GM18505 (cell line): Measurements from ENCODE around the gene DLGAP1.
A peak's percentile ranks its signal among the peaks of the same experiment; 100 is the strongest.
"Not testable (repeated sequence)": the region's sequence is repeated elsewhere in the genome, so short reads cannot be mapped to it uniquely, and the experiment has no call there.

Source experiments
- ATAC-seq: cut with Tn5 transposase; IDR thresholded peaks from one replicate; pipeline ENCODE4 v1.9.1; 2021; ENCODE audit not compliant: unreplicated experiment
- POLR2A ChIP-seq: IDR thresholded peaks from 4 replicates; pipeline ENCODE4 v1.6.1; 2011; ENCODE audit warnings: borderline replicate concordance; ENCODE audit not compliant: insufficient read depth, insufficient read length; ENCODE audit errors: extremely low read depth

The DLGAP1 gene

DNA sequence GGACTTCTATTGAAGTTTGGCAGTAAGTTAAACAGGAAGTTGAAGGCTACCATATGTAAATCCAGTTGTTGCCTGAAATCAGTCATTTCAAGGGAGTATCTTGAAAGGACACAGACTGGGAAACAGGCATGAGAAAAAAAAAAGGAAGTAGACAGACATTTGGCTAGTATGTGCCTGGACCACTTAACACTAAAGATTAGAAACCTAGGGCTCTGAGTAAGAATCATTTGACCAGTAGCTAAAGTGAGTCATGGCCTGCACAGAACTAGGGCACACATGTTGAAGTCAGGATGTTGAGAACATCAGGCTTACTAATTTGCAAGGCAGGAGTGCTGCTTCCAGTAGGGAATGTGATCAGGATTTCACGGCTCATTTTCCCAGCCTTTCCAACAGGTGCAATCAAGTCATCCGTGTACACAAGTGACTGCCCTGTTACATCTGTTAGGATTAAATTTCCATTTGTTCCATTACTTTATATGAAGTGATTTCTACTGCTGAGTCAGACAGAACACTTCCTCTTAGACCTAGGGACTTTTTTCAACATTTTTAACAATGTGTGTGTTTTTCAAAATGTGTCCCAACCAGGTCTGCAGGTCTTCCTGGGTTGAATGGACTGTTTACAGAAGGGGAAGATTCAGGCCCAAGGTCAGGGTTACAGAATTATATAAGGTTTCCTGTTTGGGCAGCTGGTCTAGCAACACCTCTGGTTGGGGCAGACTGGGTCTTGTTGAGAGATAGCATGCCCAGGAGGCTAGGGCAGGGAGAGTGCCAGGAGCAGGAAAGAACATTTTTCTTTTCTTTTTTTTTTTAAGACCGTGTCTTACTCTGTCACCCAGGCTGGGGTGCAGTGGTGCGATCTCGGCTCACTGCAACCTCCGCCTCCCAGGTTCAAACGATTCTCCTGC is 859.5 kb downstream of the DLGAP1 start:
- ATAC-seq = peak; percentile 50

DNA sequence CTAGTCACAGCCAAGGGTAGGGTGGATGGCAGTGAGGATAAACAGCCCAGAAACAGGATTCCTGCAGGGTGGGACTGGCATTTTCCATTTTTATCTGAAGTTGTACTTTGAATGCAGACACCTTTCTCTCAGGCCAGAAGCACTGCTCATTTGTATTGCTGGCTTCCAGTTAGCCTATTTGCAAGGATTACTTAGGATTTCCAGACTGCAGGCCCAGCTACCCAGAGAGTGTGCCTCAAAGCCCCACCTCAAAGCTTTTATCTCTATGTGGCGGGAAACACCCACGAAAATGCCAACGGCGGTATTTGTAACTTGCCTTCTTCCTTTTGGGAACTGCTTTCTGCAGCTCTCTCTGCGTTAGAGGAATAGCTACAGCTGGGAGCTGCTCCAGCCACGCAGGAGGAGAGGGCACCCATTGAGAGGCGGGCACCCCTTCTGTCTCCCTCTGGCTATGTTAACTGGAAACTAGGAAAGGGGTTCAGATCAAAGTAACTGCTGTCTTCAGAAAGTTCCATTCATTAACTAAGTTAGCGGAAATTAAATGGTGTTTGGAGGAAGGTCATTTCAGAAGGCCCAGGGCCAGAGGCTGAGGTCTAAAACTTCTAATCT is 860.2 kb downstream of the DLGAP1 start:
- ATAC-seq = no peak
- TF ChIP-seq POLR2A = no peak

More for the DNA sequence above, 859.5 kb downstream of the DLGAP1 start:
- TF ChIP-seq POLR2A = peak; percentile 20

DNA sequence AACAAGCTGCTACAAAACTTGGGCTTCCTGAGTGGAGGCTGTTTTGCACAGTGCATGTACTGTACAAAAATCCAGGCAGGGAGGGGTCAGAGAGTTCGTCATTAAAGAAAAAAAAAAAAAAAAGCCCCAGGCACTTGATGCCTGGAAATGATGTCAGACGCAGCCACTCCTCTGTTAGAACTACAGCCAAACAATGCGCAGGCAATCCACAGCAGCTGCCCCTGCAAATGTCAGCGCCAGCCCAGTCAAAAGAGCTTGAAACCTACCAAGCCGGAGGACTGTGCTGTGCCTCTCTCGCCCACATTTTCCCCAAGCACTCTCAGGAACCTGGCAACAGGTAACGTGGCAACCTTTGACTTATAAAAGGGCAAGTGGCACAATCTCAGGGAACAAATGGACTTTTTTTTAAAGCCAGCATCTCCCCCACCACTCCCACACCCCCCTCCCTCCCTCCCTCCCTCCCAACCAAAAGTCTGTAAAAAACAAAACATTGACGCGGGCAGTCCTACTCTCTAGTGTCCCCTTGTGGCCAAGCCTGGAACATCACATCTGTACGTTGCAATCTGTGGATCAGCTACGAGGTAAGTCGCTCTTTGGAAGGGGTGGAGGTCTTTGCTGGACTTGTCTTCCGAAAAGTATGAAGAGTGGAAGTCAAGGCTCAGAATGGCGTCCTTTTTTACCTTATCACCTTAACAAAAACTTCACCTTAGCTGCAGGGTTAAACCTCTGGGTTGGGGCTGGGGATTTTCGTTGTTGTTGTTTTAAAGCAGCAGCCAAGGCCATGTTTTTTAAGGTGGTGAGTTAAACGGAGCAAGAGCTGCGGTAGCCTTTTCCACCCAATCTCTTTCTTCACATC is 861.0 kb downstream of the DLGAP1 start:
- TF ChIP-seq POLR2A = peak; percentile 51
- peak; percentile 49 for ATAC-seq

DNA sequence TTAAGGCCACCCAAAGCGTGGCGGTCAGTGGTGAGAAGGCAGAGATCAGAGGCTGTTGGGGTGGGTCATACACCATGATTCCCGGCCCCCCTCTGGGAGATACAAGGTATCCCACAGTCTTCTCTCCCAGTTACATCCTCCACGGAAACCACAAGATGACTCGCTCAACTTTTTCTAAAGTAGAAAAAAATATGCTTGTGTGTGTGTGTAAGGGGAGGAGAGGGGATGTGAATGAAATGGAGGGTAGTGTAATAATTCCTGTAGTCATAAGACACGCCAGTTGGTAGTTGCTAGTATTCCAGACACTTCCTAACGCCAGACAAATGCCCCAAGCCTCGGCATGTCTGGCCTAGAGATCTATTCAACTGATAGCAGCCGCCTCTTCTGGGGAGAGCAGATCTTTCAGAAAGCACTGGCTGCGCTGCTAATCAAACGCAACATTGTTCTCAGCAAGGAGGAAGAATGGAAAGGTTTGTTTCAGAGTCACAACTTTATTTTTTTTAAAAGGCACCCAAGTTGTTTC is 861.7 kb downstream of the DLGAP1 start:
- ATAC-seq = peak; percentile 4
- no peak for TF ChIP-seq POLR2A

DNA sequence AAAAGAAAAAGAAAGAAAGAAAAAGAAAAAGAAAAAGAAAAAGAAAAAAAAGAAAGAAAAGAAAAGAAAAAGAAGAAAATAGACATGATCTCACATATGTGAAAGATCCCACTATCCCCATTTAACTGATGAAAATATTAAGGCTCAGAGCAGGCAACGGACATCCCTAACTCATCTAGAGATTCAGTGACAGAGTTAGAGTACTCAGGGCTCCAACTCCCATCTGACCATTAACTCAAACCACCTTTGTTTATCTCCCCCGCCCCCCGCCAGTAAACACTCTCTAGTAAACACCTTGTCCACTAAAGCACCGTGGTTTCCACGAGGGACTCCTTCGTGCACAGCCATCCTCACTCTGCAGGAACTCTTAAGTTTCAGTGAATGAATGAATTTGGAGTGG is 862.2 kb downstream of the DLGAP1 start:
- ATAC-seq = no peak
- TF ChIP-seq POLR2A = no peak

DNA sequence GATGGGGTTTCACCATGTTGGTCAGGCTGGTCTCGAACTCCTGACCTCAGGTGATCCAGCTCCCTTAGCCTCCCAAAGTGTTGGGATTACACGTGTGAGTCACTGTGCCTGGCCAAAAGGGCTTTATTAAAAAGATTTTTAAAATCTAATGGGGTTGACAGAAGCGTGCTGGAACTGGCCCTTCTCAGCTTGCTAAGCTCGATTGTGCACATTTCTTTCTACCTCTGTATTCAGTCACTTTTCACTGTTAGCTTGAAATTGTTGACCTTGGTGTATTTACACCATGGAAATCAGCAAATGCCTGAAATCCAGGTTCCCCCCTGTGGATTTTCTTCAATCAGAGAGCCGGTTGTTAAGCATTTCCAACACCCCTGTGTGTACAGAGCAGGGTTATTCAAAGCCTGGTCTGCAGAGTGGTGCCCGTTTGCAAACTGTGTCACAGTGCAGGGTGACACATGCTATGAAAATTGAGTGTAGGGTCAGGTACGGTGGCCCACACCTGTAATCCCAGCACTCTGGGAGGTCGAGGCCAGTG is 864.9 kb downstream of the DLGAP1 start:
- no peak for ATAC-seq
- no peak for TF ChIP-seq POLR2A

DNA sequence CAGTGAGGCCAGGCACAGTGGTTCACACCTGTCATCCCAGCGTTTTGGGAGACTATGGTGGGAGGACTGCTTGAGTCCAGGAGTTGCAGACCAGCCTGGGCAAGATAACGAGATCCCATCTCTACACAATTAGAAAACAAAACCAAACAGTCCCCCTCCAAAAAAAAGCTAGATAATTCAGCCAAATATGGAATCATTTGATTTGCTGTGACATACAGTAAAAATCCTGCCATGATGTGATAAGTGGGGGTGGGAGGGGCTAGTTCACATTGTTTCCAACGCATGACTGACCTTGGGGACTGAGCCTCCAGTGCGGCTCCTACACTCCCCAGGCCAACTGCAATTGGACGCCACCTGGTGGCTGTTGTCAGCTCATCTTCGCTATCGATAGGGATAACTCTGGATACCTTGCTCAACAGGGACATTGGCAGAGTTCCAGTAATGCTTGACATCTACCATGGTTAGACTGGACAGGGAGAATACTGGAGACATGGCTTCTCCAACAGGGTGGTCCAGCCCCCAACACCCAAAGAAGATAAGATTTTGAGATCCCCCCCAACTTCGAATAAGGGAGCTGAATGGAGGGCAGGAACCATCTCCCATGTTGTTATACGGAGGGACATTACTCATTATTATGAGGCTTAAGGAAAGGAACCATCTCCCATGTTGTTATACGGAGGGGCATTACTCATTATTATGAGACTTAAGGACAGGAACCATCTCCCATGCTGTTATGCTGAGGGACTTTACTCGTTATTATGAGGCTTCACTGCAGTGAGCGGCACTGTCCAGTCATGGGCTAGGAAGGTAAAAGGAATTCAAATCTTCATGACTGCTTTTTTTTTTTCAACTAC is 869.2 kb downstream of the DLGAP1 start:
- ATAC-seq = peak; percentile 10
- no peak for TF ChIP-seq POLR2A

DNA sequence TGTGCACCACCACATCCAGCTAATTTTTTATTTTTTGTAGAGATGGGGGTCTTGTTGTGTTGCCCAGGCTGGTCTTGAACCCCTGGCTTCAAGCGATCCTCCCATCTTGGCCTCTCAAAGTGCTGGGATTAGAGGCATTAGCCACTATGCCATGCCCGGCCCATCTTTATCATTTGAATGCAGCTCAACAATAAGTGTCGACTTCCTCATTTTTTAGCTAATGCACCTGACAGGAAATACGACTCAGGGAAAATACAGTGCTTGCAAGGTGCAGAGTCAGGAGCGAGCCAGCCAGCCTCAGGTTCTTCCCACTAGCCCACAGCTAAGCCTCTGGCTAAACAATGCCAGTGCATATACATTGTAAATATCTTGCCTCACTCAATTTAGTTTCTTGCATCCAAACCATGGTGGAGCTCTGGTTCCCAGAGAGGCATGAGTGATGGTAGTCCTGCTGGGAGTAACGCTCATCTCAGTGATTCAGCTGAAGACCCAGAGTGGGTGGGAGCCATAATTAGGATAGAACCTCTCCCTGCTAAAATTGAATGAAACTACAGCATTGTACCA is 870.1 kb downstream of the DLGAP1 start:
- TF ChIP-seq POLR2A = no peak
- ATAC-seq = no peak

DNA sequence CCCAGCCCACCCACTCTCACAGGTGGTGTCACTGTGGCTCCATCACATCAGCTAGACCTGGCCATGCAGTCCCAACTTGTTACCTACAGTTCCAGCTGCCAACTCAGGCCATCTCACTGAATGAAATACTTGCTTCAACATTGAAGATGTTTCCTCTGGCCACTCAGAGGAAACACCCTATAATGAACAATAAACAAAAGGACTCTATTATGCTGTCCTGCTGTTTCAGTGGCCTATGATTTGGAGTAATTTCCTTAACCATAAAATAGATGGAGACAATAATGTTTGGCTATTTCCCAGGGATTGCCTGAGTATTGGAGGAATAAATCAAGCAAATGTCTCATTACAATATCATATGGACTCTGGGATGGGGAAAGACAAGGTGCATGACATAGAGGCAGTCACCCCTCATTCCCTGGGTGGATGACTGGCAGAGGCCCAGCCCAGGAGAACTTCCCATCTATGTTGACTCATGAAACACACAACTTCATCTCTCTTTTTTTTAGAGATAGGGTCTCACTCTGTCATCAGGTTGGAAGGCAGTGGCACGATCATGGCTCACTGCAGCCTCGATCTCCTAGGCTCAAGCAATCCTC is 870.7 kb downstream of the DLGAP1 start:
- no peak for TF ChIP-seq POLR2A
- no peak for ATAC-seq

DNA sequence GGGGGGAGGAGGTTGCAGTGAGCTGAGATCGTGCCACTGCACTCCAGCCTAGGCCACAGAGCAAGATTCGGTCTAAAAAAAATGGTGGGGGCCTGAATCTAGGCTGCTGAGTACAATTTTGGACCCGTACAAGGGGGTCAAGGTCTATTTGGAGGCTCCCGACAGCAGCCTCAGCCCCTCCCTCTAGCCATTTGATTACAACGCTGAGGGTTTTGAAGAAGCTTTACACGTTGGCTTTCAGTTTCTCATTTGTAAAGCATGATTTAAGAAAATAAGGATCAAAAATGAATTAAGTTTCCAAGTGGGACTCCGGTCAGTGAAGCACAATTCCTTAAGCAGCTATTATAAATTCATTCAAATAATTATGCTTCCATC is 871.2 kb downstream of the DLGAP1 start:
- no peak for TF ChIP-seq POLR2A
- ATAC-seq = no peak

DNA sequence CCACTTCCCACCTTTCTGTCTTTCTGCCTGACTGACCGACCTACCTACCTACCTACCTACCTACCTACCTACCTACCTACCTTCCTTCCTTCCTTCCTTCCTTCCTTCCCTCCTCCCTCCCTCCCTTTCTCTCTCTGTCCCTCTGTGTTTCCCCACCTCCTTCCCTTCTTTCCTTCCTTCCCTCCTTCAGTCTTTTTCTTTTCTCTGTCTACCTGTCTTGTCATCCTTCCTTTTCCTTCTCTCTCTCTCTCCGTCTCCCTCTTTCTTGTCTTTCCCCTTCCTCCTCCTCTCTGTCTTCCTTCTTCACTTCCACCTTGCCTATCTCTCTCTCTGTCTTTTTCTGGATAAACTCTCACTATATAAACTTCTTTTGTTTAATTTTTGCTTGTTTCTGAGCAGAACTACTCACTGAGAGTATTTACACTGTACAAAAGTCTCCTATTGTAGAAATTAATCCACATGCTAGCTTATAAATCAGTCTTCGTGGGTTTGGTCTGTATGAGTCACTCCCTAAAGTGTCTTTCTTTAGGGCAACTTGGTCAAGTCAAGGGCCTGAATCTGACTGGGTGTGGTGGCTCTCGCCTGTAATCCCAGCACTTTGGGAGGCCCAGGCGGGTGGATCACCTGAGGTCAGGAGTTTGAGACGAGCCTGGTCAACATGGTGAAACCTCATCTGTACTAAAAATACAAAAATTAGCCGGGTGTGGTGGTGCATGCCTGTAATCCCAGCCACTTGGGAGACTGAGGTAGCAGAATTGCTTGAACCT is 871.8 kb downstream of the DLGAP1 start:
- not testable (repeated sequence) for ATAC-seq
